ENCODE measurements around the gene ZGPAT.

GRCh38 chr20:63703471-63703975, 4.3 kb upstream of the ZGPAT start:
- no peak for TF ChIP-seq CTCF (IDR thresholded peaks at IDR 0.05; ENCODE audit: low read depth, low read length)
- TF ChIP-seq POLR2A (IDR thresholded peaks at IDR 0.05; ENCODE audit: extremely low read depth, insufficient read length) = no peak
- no peak for TF ChIP-seq MAX (IDR thresholded peaks at IDR 0.05; ENCODE audit: low read depth, low read length)
- no peak for TF ChIP-seq MYC (IDR thresholded peaks at IDR 0.05; ENCODE audit: low read depth, low read length)
